Tibial nerve (tissue), 4 donors: ENCODE measurements around the gene OTOS.

ENCODE experiments used
- EP300 ChIP-seq, 2 donors: sonication (generic); formaldehyde crosslinking; IDR thresholded peaks; one replicate each; pipeline ENCODE4 v1.6.1; 2017; ENCODE audit warnings: antibody characterized with exemption in 2 of 2, mild to moderate bottlenecking in 1 of 2
- POLR2A ChIP-seq, 2 donors: fragments of 450-650 bp; IDR thresholded peaks; one replicate each; pipeline ENCODE4 v1.6.1; 2017; ENCODE audit warnings: antibody characterized with exemption in 2 of 2, mild to moderate bottlenecking in 2 of 2, moderate library complexity in 2 of 2
- TF ChIP-seq, protein P1 (sequence below), 5 experiments: fragments of 200-600 bp in 3 of 5; fragments of 450-650 bp in 2 of 5; sonication (generic) in 3 of 5; IDR thresholded peaks; one replicate each; pipeline ENCODE4 v1.5.1; 2016 to 2019; ENCODE audit warnings: antibody characterized with exemption in 5 of 5, mild to moderate bottlenecking in 3 of 5, moderate library complexity in 2 of 5

- TF ChIP-seq POLR2A (IDR thresholded peaks at IDR 0.05) (no peak), EP300 (IDR thresholded peaks at IDR 0.05) (no peak)
- TF ChIP-seq, protein P1, sequence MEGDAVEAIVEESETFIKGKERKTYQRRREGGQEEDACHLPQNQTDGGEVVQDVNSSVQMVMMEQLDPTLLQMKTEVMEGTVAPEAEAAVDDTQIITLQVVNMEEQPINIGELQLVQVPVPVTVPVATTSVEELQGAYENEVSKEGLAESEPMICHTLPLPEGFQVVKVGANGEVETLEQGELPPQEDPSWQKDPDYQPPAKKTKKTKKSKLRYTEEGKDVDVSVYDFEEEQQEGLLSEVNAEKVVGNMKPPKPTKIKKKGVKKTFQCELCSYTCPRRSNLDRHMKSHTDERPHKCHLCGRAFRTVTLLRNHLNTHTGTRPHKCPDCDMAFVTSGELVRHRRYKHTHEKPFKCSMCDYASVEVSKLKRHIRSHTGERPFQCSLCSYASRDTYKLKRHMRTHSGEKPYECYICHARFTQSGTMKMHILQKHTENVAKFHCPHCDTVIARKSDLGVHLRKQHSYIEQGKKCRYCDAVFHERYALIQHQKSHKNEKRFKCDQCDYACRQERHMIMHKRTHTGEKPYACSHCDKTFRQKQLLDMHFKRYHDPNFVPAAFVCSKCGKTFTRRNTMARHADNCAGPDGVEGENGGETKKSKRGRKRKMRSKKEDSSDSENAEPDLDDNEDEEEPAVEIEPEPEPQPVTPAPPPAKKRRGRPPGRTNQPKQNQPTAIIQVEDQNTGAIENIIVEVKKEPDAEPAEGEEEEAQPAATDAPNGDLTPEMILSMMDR (IDR thresholded peaks at IDR 0.05): no peak
These were observed 16.7 kb upstream of the OTOS start for GRCh38 chr2:240157147-240157470.
